ENCODE data around the gene FGF21.
"Not testable (repeated sequence)": the region's sequence is repeated elsewhere in the genome, so short reads cannot be mapped to it uniquely, and the experiment has no call there.

Gene FGF21, protein sequence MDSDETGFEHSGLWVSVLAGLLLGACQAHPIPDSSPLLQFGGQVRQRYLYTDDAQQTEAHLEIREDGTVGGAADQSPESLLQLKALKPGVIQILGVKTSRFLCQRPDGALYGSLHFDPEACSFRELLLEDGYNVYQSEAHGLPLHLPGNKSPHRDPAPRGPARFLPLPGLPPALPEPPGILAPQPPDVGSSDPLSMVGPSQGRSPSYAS

DNA sequence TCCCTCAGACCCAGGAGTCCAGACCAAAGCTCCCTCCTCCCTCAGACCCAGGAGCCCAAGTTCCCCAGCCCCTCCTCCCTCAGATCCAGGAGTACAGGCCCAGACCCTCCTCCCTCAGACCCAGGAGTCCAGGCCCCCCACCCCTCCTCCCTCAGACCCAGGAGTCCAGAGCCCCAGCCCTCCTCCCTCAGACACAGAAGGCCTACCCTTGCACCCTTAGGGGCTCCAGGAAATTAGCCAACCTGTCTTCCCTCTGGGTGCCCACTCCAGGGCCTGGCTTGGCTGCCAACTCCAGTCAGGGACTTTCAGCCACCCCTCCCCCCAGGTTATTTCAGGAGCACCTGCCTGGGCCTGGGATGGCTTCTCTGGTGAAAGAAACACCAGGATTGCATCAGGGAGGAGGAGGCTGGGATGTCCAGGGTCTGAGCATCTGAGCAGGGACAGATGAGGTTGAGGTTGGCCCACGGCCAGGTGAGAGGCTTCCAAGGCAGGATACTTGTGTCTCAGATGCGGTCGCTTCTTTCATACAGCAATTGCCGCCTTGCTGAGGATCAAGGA lies at the start of gene FGF21:
Gene FGF21, plus strand, starts transcription at position 441 of the 558 bp plus-strand sequence. CDS start 713 bp downstream, outside the sequence.
- DNase-seq: no peak

DNA sequence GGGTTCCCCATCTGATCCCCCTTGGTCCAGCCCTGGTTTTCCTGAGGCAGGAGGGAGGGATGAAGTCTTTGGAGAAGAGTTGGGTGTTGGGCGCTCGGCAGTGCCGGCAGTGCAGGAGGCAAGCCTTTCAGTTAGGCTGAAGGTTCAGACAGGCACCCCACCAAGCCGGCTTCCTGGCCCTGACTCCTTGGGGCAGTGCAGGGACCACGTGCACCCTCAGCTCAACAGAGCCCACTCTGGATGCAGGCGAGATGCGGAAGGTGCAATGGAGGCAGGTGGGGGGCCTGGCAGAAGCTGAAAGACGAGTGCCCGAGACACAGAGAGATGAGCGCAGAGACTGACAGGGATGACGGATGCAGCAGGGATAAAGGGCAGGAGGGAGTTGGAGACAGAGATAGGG lies 46.9 kb upstream of the FGF21 start:
- no peak for DNase-seq

DNA sequence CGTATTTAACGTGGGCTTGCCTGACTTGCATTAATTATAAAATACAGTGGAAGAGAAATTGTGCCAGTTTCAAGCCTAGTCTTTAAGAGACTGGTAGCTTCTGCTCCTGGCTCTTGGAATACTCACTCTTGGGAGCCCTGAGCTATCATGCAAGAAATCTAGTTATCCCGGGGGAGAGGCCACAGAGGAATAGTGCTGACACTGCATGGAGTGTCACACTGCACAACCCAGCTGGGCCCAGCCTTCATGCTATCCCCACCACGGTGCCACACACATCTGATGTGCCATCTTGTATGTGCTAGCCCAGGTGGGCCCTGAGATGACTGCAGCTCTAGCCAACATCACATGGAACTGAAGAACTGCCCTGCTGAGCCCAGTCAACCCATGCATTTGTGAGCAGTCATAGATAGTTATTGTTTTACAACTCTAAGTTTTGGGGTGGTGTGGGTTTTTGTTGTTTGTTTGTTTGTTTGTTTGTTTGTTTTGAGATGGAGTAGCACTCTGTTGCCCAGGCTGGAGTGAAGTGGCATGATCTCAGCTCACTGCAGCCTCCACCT lies 44.1 kb upstream of the FGF21 start:
- DNase-seq: no peak

DNA sequence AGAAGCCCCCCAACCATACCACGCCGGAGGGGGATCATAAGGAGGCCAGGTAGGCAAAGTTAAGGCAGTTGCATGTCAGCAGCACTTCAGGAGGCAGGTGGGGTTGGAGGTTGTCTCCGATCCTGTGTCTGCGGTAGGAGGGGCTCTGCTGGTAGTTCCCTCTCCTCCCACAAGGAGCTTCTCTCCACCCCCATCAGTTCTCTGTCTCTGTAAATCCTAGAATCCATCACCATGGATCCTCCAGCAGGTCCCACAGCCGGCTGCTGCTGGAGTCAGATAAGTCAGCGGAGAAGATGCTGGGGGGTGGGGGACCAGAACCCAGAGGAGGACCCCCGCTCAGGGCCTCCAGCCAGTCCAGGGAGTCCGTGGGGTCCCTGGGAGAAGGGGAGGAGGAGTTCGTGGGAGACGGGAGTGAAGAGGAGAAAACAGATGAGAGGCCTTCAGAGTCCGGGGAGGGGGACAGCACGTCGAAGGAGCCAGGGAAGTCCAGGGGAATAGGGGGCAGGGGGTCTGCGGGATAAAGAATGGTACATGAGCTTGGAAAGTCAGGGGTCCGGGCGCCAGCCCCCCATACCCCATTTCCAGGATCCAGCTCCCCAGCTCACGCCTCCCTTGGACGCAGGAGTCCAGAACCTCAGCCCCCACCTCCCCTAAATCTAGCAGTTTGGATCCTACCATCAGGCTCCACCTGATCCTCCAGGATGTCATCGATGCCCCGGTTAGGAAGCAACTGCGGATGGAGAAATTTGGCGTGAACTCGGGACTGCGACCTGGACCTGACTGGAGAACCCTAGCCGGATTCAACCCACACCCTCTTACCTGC lies 42.1 kb upstream of the FGF21 start:
- DNase-seq: no peak

DNA sequence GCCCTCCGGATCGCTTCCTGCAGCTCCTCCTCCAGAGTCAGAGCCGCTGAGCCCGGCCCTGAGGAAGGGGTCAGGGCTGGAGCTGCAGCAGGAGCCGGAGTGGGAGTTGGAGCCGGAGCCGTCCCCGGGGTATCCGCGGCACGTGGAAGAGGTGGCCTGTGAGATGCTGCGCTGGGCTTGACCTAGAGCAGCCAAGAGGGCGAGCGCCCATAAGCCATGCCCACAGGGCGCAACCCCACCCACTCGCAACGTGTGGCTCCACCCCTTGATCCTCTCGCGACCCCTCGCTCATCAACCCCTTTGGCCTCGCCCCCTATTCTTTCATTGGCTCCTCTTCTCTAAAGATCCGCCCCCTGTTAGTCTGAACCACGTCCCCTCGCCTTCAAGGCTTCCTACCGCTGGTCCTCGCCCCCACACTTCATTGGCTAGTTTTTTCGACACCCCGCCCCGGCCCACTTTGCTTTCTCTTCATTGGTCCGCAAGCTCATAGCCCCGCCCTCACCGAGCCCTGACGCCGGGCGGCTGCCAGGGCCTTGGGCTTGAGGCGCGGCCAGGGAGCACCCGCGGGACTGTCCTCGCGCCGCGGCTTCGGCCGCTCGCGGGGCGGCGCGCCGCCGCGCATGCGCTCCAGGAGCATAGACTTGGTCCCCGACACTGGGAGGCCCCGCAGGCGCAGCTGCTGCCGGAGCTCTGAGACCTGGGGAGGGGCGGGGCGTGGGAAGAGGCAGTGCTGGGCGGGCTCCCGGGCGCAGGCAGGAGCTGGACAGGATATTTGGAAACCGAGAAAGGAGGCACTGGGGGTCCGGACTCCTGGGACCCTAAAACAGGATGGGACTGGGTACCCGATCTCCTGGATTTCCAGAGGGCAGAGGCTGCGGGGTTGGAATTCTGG lies 41.2 kb upstream of the FGF21 start:
- peak; percentile 99 for DNase-seq

DNA sequence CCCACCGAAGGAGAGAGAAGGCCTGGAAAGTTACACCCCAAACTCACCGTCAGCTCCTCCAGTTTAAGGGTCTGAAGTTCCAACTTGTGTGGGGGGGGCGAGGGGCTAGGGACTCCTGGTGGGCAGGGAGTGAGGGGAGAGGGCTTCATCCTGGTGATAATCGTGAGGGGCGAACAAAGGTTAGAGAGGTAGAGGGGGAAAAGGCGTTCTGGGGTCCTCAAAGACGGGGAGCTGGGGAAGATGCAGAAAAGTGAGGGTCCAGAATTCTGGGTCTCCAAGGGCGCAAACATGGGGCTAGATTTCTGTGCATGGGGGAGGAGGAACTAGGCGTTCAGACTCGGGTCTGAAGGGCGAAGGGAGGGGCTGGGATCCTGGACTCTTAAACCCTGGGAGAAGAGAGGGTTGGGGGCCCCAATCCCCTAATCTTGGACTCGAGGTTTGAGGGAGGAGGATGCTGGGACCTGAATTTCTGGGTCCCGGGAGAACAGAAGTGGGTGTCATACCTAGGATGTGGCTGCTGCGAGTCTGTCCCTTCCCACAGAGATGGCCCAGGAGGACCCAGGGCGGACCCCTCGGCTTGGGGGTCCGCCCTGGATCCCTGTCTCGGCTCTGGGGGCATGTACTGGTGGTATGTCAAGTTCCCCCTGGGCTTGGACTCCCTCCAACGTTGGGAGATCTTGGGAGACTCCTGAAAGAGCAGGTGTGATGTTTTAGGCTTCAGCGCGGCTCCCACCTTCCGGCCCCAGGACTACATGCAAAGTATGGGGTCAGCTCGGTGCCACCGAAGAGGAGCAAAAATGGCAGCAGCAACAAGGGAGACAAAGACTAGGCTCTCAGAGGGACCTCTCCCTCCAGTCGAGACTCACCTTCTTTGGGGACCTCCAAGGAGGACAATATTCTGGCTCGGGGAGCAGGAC lies 40.3 kb upstream of the FGF21 start:
- DNase-seq: no peak

DNA sequence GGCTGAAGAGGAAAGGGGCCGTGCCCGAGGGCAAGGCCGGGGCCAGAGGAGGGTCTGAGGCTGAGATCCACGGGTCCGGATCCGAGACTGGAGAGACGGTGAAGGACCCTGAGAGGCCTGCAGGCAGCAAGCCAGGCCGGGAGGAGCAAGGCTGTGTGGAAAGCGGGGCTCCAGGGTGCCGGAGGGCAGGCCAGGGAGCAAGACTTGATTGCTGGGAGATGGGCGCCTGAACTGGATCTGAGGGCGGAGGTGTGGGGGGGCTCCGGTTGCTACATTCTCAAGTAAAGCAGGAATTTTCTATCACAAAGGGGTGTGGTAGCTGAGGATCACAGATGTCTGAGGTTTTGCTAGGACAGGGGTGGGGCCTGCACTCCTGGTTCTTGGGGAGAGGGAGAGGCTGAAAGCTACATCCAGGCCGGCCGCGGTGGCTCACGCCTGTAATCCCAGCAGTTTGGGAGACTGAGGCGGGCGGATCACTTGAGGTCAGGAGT lies 39.6 kb upstream of the FGF21 start:
- no peak for DNase-seq

DNA sequence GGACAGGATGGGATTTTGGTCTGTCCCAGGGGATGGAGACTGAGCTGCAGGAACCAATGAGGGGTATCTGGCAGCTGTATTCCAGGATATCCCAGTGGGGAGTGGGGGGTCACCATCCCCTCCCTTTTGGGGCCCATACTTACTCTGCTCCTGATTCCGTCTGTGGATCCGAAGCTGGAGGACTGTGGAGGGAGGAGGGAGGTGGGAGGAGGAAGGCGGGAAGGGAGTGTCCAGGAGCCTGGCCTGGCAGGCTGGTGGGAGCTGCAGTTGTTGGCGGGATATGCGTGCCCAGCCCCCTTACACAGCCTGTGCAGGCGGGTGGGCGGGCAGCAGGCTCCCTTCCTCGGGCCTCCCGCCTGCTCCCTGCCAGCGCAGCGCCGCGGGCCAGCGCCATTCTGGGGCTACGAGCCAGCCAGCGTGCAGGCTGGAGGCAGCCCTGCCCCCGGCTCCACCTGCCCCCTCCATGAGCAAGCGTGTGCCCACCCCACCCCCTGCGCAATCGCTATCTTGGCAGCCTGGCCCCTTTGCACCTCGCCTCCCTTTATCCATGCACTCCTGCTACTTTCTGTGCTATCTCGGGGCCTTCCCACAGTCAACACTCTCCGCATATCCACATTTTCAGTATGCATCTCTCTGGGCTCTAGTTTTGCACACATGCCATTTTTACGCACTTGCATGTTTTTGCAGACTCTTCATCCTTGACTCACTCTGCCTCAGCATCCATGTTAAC lies 38.6 kb upstream of the FGF21 start:
- no peak for DNase-seq

DNA sequence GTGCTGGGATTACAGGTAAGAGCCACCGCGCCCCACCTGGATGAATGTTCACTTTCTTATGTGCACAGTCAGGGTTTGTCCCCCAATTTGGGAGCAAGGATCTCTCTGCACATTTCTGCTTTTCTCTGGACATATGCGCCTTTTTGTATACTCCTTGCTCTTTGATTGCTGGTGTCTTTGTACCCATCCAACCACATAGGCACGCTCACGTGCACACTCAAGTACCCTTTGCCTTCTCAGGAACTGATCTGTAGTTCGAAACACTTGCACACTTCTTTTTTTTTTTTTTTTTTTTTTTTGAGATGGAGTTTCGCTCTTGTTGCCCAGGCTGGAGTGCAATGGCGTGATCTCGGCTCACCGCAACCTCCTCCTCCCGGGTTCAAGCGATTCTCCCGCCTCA lies 37.2 kb upstream of the FGF21 start:
- not testable (repeated sequence) for DNase-seq

DNA sequence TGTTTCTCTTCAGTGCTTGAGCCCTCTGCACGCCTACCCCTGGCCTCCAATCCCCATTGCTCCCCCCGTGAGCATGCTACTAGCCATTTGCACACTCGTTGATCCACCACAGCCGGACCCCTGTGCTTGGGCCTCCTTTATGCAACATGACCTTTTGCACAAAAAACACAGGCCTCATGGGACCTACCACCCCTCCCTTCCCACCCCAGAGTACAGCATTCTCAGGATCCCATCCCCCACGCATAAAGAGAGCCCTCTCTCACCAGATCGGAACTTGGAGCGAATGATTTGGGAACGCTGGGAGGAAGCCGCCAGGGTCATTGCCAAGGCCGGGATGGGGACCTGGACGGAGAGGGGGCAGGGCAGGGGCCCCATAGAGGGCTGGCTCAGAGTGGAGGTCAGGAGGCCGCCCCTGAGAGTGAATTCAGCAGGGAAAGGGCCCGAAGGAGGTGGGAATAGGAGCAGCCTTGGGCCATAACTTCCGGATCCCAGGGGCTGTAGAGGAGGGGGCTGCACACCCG lies 36.6 kb upstream of the FGF21 start:
- DNase-seq: no peak

DNA sequence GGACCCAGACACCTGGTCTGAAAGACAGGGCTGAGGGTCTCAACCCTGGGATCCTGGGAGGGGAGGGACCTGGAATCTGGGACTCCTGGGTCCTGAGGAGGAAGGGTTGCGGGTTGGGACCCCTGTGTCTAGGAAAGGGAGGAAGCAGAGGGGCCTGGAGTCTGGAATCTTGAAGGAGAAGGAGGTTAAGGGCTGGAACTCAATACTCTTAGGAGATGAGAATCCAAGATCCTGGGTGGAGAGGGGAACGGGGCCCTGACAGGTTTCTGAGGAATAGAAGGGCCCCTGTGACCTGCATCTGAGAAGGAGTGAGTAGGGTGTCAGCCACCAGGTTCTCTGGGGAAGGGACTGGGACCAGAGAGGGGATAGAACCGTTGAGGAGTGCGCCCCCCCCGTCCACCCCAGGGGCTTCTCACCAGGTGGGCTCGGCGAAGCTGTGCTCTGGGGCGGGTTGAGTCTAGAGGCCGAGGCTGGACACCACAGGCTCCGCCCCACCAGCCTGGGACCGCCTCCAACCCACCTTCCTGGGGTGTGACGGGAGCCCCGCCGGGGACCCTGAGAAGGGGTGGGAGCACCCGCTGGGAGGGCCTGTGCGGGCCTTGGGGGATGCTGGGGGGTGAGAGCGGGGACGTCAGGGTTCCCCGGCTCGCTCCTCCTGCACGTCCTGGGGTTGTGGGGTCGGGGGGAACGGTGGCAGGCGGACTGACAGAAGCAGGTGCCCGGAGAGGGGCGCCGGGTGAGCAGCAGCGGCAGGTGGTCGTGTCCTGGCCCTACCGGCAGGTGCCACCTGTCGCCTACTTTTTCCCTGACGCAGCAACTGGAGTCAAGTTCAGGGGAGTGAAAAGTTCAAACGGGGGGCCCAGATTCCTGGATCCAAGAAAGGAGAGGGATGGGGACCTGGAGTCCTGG lies 35.8 kb upstream of the FGF21 start, which contains the start of gene MAMSTR:
Gene MAMSTR, minus strand, starts transcription at position 463 of the 909 bp plus-strand sequence. CDS start 694 bp downstream, outside the sequence.
- no peak for DNase-seq

DNA sequence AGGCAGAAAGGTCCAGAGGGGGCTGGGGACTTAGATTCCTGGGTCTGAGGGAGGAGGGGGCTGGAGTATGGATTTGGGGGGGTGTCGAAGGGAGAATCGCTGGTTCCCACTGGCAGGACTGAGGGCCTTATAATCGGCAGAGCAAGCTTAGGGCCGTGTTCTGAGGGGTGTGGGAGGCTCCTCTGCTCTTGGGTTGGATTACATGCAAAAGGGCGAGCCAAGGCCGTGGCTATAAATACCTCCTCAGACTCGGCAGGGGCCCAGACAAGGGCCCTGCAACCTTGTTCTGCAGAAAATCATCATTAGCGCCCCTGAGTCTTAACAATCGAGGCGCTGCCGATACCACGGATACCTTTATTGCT lies 35.1 kb upstream of the FGF21 start:
- DNase-seq: no peak

DNA sequence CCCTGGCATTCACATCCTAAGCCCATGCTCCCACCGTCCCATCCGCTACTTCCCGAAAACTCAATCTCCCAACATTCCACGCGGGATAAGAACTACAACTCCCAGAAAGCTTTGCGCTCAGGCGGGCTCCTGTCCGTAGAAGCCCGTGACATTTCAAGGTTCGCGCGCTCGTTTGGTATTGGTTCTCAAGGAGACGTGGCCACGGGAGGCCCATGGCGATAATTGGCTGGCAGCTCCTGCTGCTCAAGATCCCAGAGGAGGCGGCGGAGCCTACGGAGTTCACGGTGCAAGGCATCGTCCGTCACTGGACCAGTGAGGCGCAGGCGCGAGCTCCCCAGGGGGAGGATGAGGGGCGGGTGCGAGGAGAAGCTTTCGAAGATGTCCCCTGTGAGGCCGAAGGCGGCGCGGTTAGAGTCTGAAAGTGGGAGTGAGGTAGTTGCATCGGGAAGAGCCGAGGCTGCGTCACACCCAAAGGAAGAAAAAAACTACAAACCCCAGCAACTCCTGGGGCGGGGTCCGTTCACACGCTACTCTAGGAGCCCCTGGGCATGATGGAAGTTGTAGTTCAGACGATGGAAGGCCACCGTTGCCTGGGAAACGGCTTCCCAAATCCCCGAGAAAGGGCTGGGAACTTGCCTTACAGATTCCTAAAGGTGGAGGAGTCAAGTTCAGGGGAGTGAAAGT lies 34.6 kb upstream of the FGF21 start:
- peak; percentile 96 for DNase-seq

DNA sequence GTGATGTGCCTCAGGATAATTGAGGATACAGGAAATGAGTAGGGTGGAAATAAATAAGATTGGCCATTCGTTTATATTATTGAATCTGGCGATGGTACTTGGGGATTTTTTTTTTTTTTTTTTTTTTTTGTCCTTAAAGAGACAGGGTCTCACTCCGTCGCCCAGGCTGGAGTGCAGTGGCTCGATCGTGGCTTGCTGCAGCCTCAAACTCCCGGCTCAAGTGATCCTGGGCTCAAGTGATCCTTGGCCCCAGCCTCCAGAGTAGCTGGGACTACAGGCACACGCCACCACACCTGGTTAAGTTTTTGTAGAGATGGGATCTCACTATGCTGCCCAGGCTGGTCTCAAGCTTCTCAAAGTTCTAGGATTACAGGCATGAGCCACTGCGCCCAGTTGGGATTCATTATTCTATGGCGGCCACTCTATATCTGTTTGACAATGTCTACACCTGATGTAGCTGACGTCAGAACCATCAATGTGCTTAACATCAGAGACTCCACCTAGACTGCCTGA lies 33.1 kb upstream of the FGF21 start:
- no peak for DNase-seq

DNA sequence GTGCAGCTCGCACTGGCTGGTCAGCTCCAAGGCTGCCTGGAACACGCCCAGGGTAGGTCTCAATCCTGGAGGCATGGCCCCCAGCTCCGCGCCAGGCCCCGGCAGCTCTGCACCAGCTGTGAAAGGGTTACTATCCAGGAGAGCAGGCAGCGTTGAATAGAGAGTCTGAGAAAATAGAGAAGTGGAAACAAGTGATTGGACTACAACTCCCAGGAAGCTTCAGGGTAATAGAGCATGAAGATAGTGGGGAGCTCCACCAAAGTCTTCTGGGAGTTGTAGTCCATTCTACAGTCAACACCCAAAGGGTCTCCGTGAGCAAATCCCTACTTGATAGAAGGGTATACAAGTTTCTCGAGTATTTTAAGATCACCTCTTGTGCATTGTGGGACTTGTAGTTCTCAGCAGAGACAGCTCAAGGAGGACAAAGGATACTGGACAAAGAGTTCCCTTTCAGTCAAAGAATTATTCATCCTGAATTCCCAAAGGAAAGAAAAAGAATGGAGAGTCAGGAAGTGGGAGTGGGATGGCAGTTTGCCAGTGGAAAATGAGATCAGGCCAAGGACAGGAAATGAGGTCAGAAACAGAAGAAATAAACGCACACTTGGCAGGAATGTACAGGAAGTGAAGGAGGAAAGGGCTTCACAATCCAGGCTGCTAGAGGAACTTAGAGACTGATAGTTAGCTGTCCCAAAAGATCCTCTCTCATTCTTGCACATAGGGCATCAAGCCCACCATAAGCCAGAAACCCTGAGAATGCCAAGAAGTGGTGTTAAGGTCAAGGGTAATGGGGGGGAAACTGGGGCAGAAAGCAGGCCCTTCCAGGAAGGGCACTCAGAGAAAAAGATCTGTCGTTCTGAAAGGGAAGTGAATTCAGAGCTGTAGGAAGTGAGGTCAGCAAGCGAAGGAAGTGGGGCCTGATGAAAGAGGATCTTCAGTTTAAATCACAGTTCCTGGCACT lies 30.2 kb upstream of the FGF21 start:
- peak; percentile 46 for DNase-seq

DNA sequence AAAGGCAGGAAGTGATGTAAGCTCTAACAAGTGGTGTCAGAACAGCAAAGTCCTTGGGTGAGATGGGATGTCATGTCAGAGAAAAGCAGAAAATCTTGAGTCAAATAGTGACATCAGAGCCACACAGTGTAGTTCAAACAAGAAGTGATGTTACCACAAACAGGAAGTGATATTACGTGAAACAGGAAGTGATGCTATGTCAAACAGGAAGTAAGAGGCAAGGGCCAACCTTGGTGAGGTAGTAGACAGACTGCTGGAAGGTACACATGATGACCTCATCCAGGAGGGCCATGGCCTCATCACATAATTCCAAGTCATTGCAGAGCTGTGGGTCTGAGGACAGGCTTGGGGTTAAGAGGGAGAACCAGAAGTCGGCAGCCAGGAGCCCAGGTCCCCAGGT lies 28.8 kb upstream of the FGF21 start:
- peak; percentile 71 for DNase-seq
